ENCODE measurements around the gene SLC10A1.

GRCh38 chr14:69844171-69844570, 47.1 kb upstream of the SLC10A1 start:
- no peak for TF ChIP-seq CTCF (IDR thresholded peaks at IDR 0.05)
- no peak for TF ChIP-seq EZH2 (IDR thresholded peaks at IDR 0.05; ENCODE audit: borderline replicate concordance, insufficient read depth, low read depth, low read length, poor library complexity, severe bottlenecking)
